HL-60/S4 (cell line): ENCODE results near the gene BCL2L15.

Source experiments
- in situ Hi-C: fragments of 300-500 bp; cut with MboI; formaldehyde crosslinking; loops from 2 replicates; pipeline ENCODE4 v1.14.3; 2022; ENCODE audit warnings: low sequenced_read_pairs

The BCL2L15 gene

GRCh38 chr1:113887402-113888175, at the start of gene BCL2L15:
Gene BCL2L15, minus strand, starts transcription at chr1:113887581. Its CDS starts 206 bp downstream, at chr1:113887375.
- in situ Hi-C loops = no loop called here

GRCh38 chr1:113937146-113937545, 49.8 kb upstream of the BCL2L15 start:
- in situ Hi-C loops = no loop called here

- in situ Hi-C loops = no loop called here
Observed at GRCh38 chr1:113935970-113936369, 48.6 kb upstream of the BCL2L15 start.

GRCh38 chr1:113935176-113935575, 47.8 kb upstream of the BCL2L15 start:
- in situ Hi-C loops = no loop called here

DNA sequence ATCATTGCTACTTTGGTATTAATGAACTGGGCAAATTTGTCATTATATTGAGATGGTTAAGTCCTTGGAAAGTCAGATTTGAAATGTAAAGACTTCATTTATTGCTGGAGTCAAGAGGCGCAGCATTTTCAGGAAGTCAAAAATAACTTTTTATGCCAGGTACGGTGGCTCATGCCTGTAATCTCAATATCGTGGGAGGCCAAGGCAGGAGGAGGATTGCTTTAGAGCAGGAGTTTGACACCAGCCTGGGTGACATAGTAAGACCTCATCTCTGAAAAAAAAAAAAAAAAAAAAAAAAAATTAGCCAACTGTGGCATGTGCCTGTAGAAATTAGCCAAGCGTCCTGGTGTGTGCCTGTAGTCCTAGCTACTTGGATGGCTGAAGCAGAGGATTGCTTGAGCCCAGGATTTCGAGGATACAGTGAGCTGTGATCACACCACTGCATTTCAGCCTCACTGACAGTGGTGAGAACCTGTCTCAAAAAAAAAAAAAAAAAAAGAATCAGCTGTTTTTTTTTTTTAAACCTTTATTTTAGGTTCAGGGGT, 47.2 kb upstream of the BCL2L15 start:
- in situ Hi-C loops = no loop called here

DNA sequence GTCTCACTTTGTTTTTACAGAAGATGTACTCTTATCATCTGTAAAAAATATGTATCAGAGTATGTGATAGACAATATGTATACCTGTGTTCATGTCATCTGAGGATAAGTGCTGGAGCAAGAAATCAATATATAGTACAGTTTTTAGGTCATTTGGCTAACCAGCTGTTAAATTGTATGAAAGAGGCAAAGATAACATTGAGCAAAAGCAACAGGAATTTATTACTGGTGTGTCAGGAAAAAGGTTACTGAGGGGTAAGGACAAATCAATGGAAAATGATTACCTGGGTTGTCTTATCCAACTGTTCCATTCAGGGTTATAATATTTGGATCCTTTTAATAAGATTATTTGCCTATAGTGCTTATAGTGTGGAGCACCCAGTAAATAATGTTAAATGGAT, 46.6 kb upstream of the BCL2L15 start:
- in situ Hi-C loops = no loop called here

DNA sequence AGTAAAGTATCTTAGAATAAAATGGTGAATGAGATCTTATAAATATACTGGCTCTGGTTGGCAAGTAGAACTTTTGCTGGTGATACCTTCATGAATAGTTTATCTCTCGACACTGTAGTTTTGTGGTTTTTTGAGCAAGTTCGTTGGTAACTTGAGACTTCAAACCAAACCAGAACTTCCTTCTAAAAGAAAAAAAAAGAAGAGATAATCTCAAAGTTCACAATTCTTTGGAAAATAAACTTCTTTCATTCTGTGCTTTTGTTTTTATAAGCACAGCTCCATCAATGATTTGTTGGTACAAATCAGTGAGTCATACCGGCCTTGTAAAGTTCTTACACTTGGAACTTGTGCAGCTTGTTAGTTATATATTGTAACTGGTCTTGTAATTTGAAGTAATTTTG, 44.1 kb upstream of the BCL2L15 start:
- in situ Hi-C loops = no loop called here

- in situ Hi-C loops = no loop called here
Observed at GRCh38 chr1:113930499-113931161, 43.2 kb upstream of the BCL2L15 start.

DNA sequence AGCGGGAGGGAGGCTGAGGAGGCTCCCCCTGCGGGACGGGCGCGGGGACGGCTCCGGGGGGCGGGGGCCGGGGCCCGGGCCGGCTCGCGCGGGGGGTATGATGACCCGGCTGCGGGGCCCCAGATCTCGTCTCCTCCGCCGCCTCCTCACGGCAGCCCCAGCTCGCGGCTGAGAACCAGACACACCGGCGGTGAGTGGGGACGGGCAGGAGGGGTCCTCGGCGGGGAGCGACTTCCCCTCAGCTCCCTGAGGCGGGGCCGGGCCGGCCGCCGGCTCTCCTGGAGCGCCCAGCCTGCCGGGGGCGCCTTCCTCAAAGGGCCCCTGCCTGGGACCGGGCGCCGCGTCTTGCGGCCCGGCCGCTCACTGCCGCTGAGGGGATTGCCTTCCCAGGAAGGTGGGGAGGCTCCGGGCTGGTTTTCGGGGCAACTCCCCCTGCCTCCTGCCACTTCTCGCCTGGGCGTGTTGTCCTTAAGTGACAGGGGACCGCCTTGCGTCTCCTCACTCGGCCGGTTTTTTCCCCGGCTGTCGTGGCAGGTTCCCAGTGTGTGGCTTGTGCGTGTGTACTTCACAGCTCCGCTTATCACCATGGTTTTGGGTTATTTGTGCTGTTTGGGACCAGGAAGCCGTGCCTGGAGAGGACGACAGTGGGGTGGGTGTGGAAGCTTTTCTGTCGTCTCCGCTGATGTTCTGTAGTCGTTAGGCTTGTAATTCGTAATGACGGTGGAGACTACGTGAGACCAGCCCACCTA, 42.5 kb upstream of the BCL2L15 start:
- in situ Hi-C loops = no loop called here

DNA sequence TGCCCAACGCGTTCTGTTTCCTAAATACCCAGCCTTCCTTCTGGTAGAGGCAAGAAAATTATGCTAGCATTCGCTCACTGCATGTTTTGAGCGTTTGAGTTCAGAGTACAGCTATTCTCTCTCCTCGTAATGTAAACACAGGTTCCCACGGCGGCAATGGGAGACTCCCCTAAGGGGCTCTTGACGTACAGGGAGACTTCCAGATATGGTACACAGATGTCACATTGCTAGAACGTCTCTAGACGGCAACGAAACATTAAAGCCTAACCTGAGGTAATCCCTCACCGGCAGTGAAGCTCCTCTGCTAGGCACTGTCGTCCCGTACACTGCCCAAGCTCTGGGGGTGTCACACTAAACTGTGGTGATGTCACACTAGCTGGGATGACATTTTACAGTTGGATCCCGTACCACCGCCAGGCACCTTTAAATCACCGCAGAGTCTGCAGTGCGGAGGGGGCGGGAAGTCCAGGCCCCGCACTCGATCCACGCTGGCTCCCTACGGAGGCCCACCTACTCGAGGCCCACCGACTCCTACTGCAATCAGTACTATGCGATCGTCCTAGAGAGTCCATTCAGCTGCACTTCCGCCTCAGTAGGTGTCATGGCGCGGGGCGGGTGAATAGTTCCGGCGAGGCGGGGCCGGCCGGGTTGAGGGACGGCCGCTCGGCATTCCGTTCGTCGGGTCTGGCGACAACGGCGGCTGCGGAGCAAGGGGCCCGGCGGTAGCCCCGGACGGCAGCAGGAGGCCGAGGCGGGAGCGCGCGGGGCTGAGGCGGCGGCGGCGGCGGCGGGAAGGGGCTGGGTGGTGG, 41.8 kb upstream of the BCL2L15 start, which contains the start of gene HIPK1:
Gene HIPK1 (plus strand): TSS at position 384 of the 809 bp plus-strand sequence.
- in situ Hi-C loops = no loop called here

GRCh38 chr1:113928187-113928930, 41.0 kb upstream of the BCL2L15 start:
- in situ Hi-C loops = no loop called here

- in situ Hi-C loops = no loop called here
Observed at GRCh38 chr1:113924473-113924872, 37.1 kb upstream of the BCL2L15 start.

- in situ Hi-C loops = no loop called here
Observed at GRCh38 chr1:113922957-113923356, 35.6 kb upstream of the BCL2L15 start.

GRCh38 chr1:113918243-113918642, 30.9 kb upstream of the BCL2L15 start:
- in situ Hi-C loops = no loop called here

DNA sequence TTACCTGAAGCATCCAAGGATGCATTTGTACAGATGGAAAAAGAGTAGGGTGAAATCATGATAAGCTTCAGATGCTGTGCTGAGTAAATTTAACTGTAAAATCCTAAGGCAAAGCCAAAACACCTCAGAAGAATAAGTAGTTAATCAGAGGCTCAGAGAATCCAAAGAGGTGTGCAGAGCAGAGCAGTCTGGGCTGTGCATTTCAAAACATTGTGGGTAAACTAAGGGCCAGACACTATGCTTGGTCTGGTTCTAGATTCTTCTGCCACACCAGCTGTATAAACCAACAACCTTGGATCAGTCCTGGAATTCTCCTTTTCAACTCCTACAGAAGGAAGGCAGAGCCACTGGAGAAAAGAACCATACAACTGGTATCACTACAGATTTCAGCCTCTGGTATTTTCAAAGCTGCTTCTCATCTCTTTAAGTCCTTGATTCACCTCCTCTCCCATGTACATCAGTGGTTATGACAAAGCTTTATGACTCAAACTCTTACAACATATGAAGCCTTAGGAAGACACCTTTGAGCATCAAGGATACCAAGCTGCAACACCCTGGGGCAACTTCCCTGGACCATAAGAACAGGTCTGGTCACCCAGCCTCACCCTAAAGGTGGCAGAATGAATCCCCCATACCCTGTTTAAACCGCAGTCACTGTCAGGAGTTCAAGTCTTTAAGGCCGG, 30.2 kb upstream of the BCL2L15 start:
- in situ Hi-C loops = no loop called here

DNA sequence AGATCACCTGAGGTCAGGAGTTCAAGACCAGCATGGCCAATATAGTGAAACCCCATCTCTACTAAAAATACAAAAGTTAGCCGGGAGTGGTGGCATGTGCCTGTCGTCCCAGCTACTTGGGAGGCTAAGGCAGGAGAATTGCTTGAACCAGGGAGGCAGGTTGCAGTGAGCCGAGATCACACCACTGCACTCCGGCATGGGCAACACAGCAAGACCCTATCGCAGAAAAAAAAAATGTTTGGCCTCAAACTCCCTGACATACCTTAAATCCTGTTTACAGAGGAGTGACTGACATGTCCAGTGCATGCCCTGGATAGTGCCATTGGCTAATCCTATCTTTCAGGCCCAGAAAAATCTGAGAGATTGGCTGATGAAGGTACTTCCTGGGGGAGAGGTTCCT, 29.6 kb upstream of the BCL2L15 start:
- in situ Hi-C loops = no loop called here

DNA sequence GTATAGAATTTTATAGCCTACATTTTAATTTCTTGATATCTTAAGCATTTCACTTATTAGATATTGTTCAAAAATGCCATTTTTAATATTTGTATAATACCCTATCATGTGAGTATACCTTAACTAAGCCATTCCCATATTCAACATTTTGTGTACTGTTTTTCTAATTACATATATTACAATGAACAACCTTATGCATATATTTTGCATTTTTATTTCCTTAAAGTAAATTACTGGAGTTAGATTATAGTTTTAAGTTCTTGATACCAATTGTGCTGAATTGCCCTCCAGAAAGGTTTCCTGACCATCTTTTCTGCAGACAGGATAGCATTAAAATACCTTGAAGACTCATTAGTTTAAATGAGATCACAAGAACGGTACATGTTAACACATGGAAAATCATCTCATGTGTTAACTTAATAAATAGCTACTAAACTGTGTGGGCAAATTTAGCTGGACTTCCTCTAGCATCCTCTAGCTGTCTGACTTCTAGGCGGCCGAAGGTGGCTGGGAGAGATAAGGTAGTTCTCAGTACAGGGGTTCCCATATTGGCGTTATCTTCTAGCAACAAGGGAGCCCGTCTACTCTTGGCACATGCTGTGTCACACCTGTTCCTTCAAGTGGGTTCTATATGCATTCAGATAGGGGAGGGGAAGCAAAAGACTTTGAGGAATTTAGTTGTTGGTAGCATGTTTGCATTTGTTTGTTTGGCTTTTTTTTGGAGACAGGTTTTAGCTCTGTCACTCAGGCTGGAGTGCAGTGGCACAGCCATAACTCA, 26.7 kb upstream of the BCL2L15 start:
- in situ Hi-C loops = no loop called here

DNA sequence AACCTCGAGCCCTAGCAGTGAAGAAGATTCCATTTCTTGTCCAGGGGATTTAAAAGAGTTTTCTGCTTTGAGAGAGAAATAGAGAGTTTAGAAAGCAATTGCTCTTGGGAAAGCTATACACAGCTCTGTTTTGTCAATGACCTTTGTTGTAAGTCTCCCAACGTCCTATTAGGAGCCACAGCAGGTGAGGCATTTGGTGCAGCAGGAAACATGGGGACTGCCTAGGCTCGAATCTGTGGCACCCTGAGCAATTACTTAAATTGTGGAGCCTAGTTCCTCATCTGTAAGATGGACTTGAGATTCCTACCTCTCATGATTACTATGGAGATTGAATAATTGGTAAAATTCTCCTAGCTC, 25.9 kb upstream of the BCL2L15 start:
- in situ Hi-C loops = no loop called here
